GM19025 (cell line): Measurements from ENCODE around the gene KLRD1.
"Not testable (repeated sequence)": the region's sequence is repeated elsewhere in the genome, so short reads cannot be mapped to it uniquely, and the experiment has no call there.

ENCODE experiments used
- ATAC-seq: cut with Tn5 transposase; IDR thresholded peaks from one replicate; pipeline ENCODE4 v1.9.1; 2021; ENCODE audit warnings: mild to moderate bottlenecking, low read depth, moderate library complexity; ENCODE audit not compliant: unreplicated experiment

KLRD1 gene

DNA sequence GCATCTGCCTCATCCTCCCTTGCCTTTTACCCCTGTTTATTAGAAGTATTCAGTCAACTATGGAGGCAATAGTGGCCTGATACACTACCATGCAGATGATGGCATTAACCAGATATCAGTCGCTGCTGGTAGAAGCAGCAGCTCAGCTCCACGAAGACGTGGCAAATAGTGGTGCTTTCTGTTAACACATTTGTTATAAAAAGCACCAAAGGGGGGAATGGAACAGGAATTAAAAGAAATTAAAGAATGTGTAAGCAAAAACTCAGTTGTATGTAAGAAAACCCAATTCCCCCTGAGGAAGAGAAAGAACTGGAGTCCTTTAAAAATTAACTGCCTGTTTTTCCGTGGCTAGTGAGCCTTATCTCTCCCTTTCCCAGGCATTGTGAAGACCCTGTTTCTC lies 60.0 kb downstream of the KLRD1 start:
- not testable (repeated sequence) for ATAC-seq

DNA sequence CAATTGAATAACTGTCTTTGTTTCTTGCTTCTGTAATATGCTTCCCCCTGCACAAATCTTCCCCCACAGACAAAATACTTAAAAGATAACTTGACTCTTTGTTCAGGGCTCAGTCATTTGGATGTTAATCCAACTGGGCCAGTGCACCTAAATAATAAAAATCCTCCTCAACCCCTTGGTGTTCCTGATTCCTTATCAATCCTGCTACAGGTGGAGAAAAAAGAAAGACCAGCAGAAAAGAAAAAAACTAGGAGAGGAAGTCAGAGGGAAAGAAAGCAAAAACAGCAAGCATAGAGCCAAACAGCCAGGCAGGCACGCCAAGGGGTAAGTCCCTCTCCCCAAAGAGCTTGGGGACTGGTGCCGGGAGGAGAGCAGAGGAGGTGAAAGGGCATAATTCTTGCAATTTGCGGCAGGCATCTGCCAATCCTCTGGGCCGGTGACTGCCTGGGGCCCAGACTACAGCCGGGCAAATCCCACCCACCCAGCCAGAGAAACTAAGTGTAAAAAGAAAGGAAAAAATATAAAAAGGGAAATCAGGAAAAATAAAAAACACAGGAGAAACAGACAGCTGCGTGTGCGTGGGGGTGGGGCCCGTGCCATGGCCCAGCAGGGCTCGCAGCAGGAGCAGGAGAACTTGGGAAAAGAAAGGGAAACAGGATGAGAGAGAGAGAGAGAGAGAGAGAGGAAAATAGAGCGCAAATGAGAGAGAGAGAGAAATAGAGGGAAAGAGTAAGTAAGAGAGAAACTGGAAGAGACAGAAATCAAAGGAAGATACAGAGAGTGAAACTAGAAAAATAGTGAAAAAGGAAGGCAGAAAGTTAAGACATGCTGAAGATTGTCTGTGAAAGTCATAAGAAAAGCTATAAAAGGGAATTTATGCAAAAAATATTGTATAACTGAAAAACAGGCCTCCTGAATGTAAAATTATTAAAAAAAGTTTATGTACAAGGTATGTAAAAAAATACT lies 60.8 kb downstream of the KLRD1 start:
- ATAC-seq: no peak

DNA sequence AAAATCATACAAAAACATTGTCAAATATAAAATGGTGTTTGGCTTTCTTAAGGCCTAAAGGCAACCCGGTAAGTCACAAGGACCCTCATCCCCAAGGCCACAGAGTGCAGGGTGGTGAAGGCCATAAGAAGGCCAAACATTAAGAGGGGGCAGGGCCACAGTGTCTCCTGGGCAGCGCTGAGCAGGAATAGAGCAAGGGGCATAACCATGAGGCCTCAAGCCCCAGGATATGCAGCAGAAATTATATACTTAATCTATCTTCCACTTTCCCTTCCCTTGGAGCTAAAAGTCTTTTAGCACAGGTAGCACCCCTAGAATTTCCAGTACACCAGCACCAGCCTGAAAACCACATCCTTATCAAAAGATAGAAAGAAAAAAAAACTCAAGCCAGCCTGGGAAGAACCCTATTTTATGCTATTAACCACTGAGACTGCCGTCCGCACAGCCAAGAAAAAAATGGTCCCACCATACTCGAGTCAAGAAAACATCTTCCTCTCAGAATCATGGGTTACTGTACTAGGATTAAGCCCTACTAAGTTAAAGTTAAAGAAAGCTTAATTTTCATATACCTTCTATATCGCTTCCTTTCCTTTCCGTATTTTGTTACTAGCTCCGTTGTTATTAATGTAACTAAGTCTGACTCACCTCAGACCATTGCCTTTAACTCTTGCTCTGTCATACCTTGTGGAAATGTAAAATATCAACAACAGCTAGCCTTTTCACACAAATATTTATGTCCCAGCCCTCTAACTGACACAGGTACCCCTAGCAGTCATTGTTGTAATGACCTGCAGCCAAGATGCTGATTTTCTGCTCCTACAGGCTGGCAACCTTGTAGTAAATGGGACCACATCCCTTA lies 62.1 kb downstream of the KLRD1 start:
- no peak for ATAC-seq

DNA sequence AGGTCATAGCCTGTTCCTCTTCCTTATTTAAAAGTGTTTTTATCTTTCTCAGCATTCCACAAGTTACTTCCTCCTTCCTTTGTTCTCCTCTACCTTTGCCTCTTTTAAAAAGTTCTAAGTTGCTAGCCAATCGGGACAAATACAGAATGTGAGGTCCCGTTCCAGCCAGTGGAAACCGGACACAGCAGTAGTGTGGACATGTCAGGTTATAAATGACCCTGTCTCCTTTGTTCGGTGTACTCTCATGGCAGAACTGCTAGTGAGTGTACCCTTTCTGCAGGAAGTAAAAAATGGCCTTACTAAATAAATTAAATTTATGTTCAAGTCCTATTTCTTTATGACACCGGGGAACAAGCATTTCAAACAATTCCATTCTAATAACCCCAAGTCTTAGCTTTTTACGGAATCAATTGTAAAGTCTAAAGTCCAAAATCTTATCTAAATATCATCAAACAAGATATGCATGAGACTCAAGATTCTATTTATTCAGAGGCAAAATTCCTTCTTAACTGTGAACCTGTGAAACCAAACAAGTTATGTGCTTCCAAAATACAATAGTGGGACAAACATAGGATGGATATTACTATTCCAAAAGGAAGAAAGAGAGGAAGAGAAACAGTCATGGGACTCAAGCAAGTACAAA lies 64.3 kb downstream of the KLRD1 start:
- not testable (repeated sequence) for ATAC-seq

DNA sequence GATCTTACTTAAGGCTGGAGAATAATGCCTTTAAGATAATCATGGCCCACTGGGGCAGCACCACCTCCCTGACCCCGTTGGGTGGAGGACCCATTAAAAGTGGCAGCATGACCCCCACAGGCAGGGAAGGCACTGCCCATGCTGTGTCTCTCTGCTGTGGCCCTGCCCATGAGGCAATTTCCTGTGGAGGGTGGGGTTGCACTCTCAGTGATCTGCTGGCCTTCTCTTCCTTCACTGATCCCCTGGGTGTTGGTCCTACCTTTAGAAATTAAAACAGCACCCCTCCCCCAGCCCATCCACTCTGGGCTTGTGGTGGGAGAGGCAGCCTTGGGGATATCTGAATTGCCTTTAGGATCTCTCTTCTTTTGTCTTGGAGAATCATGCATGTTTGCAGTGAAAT lies 64.9 kb downstream of the KLRD1 start:
- ATAC-seq: no peak

DNA sequence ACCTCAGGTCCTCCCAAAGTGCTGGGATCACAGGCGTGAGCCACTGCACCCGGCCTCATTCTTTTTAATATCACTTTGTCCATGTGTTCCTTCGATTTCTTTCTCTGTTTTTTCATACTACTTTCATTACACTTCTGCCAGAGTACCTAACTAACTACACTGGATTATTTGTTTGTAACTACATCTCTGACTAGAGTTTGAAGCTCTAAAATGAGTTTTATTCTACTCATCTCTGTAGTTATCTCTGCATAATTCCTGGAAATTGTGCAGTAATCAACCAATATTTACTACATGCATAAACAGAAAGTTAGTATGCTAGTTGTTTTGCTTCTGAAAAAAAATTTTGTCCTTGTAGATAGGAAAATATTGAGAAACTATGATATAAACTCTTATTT lies 67.0 kb downstream of the KLRD1 start:
- no peak for ATAC-seq

DNA sequence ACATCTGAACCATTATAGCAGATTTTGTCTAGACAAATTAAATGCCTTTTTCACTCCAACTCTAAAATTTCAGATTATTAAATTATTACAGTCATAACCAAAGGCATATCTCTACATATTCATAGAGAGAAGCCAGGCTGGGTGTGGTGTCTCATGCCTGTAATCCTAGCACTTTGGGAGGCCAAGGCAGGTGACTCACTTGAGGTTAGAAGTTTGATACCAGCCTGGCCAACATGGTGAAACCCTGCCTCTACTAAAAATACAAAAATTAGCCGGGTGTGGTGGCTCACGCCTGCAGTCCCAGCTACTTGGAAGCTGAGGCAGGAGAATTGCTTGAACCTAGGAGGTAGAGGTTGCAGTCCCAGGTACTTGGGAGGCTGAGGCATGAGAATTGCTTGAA lies 71.1 kb downstream of the KLRD1 start:
- ATAC-seq: not testable (repeated sequence)
